ENCODE measurements around the gene CFAP92. TPM values are rescaled to one million over a fixed set of nuclear protein-coding genes. Genes with fewer than 3 reads are reported as not detected.

CFAP92 gene
- total RNA-seq, 1 experiment from 2014 or later = 0.18 TPM

DNA sequence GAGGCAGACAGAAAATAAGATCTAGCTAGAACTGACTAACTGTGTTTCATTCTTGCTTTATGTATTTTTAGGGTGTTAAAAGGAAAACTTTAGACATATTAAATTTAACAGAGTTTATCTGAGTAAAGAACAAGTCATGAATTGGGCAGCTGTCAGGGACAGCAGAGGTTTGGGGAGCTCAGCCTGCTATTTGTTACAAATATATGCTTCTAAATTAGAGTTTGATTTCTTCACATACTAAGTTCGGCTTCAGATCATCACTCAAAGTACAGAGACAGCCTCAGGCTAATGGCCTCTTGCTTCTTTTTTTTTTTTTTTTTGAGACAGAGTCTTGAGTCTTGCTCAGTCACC lies 29.1 kb upstream of the CFAP92 start:
- ChIA-PET CTCF (interaction anchor here (0.5 kb wide), 1 partner anchor 24 kb away, joined by 6 read pairs; no protein-coding TSS in a partner anchor), POLR2A (interaction anchor here (0.5 kb wide), 1 partner anchor 76 kb away, joined by 3 read pairs; no protein-coding TSS in a partner anchor)
- ATAC-seq (no peak), DNase-seq (ENCODE audit: low read depth, low spot score) (no peak)
- Histone ChIP-seq H3K27ac (ENCODE audit: low read length) (no peak overlapping the region), H3K4me1 (ENCODE audit: control insufficient read depth, insufficient read depth, low read length) (peaks cover 14% of the 10 kb centered on the region), H3K4me3 (ENCODE audit: low read depth in 2 of 2, low read length in 2 of 2) (no peak overlapping the region), H3K27me3 (ENCODE audit: control insufficient read depth, insufficient read depth, low read length) (no peaks in the 10 kb centered on the region), H3K9me3 (ENCODE audit: control insufficient read depth, insufficient read depth, low read depth, low read length) (no peaks in the 10 kb centered on the region), H3K36me3 (ENCODE audit: control insufficient read depth, insufficient read depth, low read length) (no peaks in the 10 kb centered on the region)
- intact Hi-C loops (cut with micrococcal nuclease; ENCODE audit: unreplicated experiment) = loop anchor here (10.0 kb wide), 1 partner anchor 222 kb away; the partner anchor contains the start of gene COPG1
- in situ Hi-C loops (cut with HindIII; ENCODE audit: low pct_unique_long_range_greater_than_20kb, low sequenced_read_pairs) = no loop called here
- BruUV-seq (replicated peaks) = no TSS peak
- TF ChIP-seq SIN3A (IDR thresholded peaks at IDR 0.05; ENCODE audit: borderline replicate concordance, insufficient read depth, low read depth, low read length) (no peak), TCF7L2 (IDR thresholded peaks at IDR 0.05; ENCODE audit: low read depth, low read length) (no peak), POLR2AphosphoS5 (IDR thresholded peaks at IDR 0.05; ENCODE audit: low read depth, low read length) (no peak)
- TF ChIP-seq, protein P1, sequence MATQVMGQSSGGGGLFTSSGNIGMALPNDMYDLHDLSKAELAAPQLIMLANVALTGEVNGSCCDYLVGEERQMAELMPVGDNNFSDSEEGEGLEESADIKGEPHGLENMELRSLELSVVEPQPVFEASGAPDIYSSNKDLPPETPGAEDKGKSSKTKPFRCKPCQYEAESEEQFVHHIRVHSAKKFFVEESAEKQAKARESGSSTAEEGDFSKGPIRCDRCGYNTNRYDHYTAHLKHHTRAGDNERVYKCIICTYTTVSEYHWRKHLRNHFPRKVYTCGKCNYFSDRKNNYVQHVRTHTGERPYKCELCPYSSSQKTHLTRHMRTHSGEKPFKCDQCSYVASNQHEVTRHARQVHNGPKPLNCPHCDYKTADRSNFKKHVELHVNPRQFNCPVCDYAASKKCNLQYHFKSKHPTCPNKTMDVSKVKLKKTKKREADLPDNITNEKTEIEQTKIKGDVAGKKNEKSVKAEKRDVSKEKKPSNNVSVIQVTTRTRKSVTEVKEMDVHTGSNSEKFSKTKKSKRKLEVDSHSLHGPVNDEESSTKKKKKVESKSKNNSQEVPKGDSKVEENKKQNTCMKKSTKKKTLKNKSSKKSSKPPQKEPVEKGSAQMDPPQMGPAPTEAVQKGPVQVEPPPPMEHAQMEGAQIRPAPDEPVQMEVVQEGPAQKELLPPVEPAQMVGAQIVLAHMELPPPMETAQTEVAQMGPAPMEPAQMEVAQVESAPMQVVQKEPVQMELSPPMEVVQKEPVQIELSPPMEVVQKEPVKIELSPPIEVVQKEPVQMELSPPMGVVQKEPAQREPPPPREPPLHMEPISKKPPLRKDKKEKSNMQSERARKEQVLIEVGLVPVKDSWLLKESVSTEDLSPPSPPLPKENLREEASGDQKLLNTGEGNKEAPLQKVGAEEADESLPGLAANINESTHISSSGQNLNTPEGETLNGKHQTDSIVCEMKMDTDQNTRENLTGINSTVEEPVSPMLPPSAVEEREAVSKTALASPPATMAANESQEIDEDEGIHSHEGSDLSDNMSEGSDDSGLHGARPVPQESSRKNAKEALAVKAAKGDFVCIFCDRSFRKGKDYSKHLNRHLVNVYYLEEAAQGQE (IDR thresholded peaks at IDR 0.05; ENCODE audit: insufficient read depth in 1 of 2, low read depth in 2 of 2, low read length in 1 of 2) = no peak
- TF ChIP-seq, protein P2, sequence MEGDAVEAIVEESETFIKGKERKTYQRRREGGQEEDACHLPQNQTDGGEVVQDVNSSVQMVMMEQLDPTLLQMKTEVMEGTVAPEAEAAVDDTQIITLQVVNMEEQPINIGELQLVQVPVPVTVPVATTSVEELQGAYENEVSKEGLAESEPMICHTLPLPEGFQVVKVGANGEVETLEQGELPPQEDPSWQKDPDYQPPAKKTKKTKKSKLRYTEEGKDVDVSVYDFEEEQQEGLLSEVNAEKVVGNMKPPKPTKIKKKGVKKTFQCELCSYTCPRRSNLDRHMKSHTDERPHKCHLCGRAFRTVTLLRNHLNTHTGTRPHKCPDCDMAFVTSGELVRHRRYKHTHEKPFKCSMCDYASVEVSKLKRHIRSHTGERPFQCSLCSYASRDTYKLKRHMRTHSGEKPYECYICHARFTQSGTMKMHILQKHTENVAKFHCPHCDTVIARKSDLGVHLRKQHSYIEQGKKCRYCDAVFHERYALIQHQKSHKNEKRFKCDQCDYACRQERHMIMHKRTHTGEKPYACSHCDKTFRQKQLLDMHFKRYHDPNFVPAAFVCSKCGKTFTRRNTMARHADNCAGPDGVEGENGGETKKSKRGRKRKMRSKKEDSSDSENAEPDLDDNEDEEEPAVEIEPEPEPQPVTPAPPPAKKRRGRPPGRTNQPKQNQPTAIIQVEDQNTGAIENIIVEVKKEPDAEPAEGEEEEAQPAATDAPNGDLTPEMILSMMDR (IDR thresholded peaks at IDR 0.05) = no peak

DNA sequence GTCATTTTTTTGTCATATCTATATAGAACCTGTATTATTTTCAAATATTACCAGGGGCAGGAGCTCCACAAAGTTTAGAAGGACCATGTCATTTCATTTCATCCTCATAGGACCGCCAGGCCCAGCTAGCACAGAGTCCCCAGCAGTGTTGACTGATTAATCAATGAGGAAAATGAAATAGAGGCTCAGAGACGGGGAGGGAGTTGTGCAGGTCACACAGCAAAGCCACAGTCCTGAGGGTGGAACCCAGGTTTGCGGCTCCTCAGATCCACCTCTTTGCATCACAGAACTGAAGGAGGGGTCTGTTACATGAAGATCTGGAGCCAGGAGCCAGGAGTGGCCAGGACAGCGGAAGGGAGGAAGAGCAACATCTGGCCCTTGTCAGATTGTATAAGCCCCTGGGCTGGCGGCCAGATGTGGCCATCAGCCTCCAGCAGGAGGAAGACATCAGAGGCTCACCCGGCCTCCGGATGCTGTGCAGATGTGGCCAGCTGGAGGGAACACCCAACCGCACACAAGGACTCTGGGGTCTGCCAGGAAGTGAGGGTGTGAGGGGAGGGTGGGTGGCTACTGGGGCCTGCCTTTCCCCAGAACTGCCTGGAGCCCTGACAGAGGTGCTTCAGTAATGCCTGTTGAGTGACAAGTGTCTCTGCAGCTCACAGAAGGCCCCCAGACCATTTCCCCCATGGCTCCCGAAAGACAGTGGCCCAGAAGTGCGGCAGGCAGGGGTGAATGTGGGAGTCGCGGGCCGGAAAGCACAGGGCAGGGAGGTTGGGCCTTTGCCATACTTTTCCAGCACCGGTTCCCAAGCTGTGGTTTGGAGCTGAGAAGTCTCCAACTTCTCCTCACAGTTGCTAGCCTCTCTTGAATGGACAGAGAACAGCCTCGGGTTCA lies 28.5 kb upstream of the CFAP92 start:
- no TSS peak for BruUV-seq (replicated peaks)
- Histone ChIP-seq H3K4me1 (ENCODE audit: control insufficient read depth, insufficient read depth, low read length) (peaks cover 14% of the 10 kb centered on the region), H3K4me3 (ENCODE audit: low read depth in 2 of 2, low read length in 2 of 2) (no peak overlapping the region), H3K36me3 (ENCODE audit: control insufficient read depth, insufficient read depth, low read length) (no peaks in the 10 kb centered on the region), H3K27me3 (ENCODE audit: control insufficient read depth, insufficient read depth, low read length) (no peaks in the 10 kb centered on the region), H3K27ac (ENCODE audit: low read length) (no peak overlapping the region), H3K9me3 (ENCODE audit: control insufficient read depth, insufficient read depth, low read depth, low read length) (no peaks in the 10 kb centered on the region)
- POLR2A ChIA-PET = no interaction called here
- intact Hi-C loops (cut with micrococcal nuclease; ENCODE audit: unreplicated experiment) = loop anchor here (10.0 kb wide), 1 partner anchor 222 kb away; the partner anchor contains the start of gene COPG1
- no peak for TF ChIP-seq TCF7L2 (IDR thresholded peaks at IDR 0.05; ENCODE audit: low read depth, low read length)
- TF ChIP-seq, protein P2 (IDR thresholded peaks at IDR 0.05) = no peak
- ATAC-seq (no peak), DNase-seq (ENCODE audit: low read depth, low spot score) (no peak)
- CTCF ChIA-PET = no interaction called here
- in situ Hi-C loops (cut with HindIII; ENCODE audit: low pct_unique_long_range_greater_than_20kb, low sequenced_read_pairs) = no loop called here

Data from Panc1 (cell line).